Breast epithelium (tissue), 3 donors: ENCODE results near the gene TRIM56.

ENCODE experiments used
- CTCF ChIP-seq, 3 donors: fragments of 450-650 bp; IDR thresholded peaks; one replicate each; pipeline ENCODE4 v1.5.1; 2016 to 2017; ENCODE audit warnings: antibody characterized with exemption in 3 of 3, mild to moderate bottlenecking in 3 of 3, moderate library complexity in 3 of 3
- POLR2A ChIP-seq: fragments of 450-650 bp; IDR thresholded peaks from one replicate; pipeline ENCODE4 v1.6.1; 2016; ENCODE audit warnings: antibody characterized with exemption, mild to moderate bottlenecking, moderate library complexity
- POLR2AphosphoS5 ChIP-seq, 3 donors: sonication (generic); formaldehyde crosslinking; IDR thresholded peaks; one replicate each; pipeline ENCODE4 v1.6.1; 2017; ENCODE audit warnings: antibody characterized with exemption in 3 of 3

GRCh38 chr7:101093906-101094305 is 8.6 kb downstream of the TRIM56 start:
- TF ChIP-seq POLR2A: no peak
- no peak for TF ChIP-seq POLR2AphosphoS5 (IDR thresholded peaks at IDR 0.05)
- TF ChIP-seq CTCF (IDR thresholded peaks at IDR 0.05): no peak
